Transverse colon (tissue), 4 donors: ENCODE data around the gene RABGAP1L. TPM values are rescaled to one million over a fixed set of nuclear protein-coding genes. Genes with fewer than 3 reads are reported as not detected.

Source experiments
- DNase-seq: peaks from one replicate; pipeline ENCODE4 v3.0.0-alpha.2; 2019
- H3K27ac ChIP-seq, 4 donors: fragments of 200-600 bp; sonication (generic); 2 replicates each; pipeline ENCODE4 v1.5.1; 2016 to 2018; ENCODE audit warnings: inconsistent platforms in 4 of 4
- H3K27me3 ChIP-seq: fragments of 200-600 bp; sonication (generic); 2 replicates; pipeline ENCODE4 v1.5.1; 2017; ENCODE audit warnings: inconsistent platforms
- H3K36me3 ChIP-seq, 4 donors: fragments of 200-600 bp; sonication (generic); 2 replicates each; pipeline ENCODE4 v1.5.1; 2017 to 2019; ENCODE audit warnings: inconsistent platforms in 4 of 4
- H3K4me1 ChIP-seq, 4 donors: fragments of 200-600 bp; sonication (generic); 2 replicates each; pipeline ENCODE4 v1.5.1; 2017 to 2020; ENCODE audit warnings: inconsistent platforms in 4 of 4
- H3K4me3 ChIP-seq, 4 donors: fragments of 200-600 bp; sonication (generic); 1 replicate in 1 of 4; 2 replicates in 3 of 4; pipeline versions ENCODE4 v1.5.1 to v1.6.1; 2017 to 2019; ENCODE audit warnings: inconsistent platforms in 4 of 4
- H3K9me3 ChIP-seq, 2 donors: fragments of 200-600 bp; sonication (generic); 2 replicates each; pipeline ENCODE4 v1.5.1; 2017 to 2019; ENCODE audit warnings: inconsistent platforms in 2 of 2
- EP300 ChIP-seq: sonication (generic); formaldehyde crosslinking; IDR thresholded peaks from one replicate; pipeline ENCODE4 v1.6.1; 2017; ENCODE audit warnings: antibody characterized with exemption, low read depth
- POLR2A ChIP-seq: fragments of 450-650 bp; IDR thresholded peaks from one replicate; pipeline ENCODE4 v1.6.1; 2016; ENCODE audit warnings: antibody characterized with exemption, mild to moderate bottlenecking, moderate library complexity
- POLR2AphosphoS5 ChIP-seq, 3 donors: sonication (generic); formaldehyde crosslinking; IDR thresholded peaks; one replicate each; pipeline ENCODE4 v1.6.1; 2016; ENCODE audit warnings: antibody characterized with exemption in 3 of 3
- WGBS, 2 donors: methylation state at CpG; one replicate each; pipeline ENCODE4 v1.1.5; 2018; ENCODE audit warnings: low coverage in 1 of 2; 5-methylcytosine and 5-hydroxymethylcytosine counted together
- in situ Hi-C, 4 donors: fragments of 200-750 bp; cut with MboI; loops; one replicate each; pipeline versions ENCODE4 v1.15.0 to v1.15.1; 2017; ENCODE audit warnings: low sequenced_read_pairs in 3 of 4, low pct_ligation_motif_present in 1 of 4, low pct_unique_long_range_greater_than_20kb in 1 of 4
- intact Hi-C: fragments of 100-400 bp; cut with DNase I; formaldehyde crosslinking; loops from one replicate; pipeline ENCODE4 v1.15.1; 2023; ENCODE audit warnings: low total_unique reads
- total RNA-seq, 4 donors: library from RNA; depleted of rRNA; stranded (reverse); fragments of >200 nt; gene quantifications; one replicate each; pipeline ENCODE4 v1.1.0, GENCODE V29; 2016
- TF ChIP-seq, protein P1 (sequence below), 5 experiments: fragments of 200-600 bp in 3 of 5; fragments of 450-650 bp in 2 of 5; sonication (generic) in 3 of 5; IDR thresholded peaks; 1 replicate in 2 of 5; 2 replicates in 3 of 5; pipeline ENCODE4 v1.5.1; 2016 to 2017; ENCODE audit warnings: antibody characterized with exemption in 5 of 5, inconsistent platforms in 3 of 5, mild to moderate bottlenecking in 2 of 5, moderate library complexity in 1 of 5

The RABGAP1L gene
- total RNA-seq, 4 donors from 2014 or later, result 68.9 to 127 (median 99.9) TPM

DNA sequence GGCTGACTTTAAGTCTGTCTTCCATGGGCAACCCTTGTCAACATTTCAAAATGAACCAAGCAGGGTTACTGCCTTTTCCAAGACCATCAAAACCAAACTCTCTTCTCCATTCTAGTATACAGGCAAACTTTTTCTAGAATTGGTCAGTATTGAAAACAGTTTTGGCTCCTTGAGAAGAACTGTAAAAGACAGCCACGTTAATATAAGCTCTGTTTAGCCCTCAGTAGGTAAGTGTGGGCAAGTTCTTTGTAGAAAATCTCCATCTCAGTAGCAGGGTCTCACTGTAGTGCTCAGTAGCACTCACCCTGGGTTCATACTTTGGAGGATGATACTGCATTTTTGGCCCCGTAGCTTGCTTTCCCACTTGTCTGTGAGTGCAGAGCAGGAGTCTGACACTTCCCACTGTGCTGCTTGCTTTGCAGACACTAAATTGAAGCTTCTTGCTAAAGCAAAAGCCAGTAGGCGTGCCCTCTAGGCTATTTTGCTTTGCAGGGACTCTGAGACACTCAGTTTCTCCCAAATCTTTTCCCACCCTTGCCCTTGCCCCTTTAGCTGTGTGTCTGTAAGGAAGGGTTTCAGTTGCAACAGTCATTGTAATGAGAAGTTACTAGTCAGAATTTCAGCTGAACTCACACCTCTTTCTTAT is 806.2 kb downstream of the RABGAP1L start:
- 24 to 29% methylated on average over 3 of the region's 3 CpGs for WGBS, 2 donors
- Histone ChIP-seq H3K27ac (peak overlapping the region; percentile 79 to 85 (median 81)), H3K27me3 (no peaks in the 10 kb centered on the region), H3K9me3 (no peaks in the 10 kb centered on the region), H3K4me3 (peak overlapping the region in 1 of 4 donors; percentile 22), H3K4me1 (peaks cover 40 to 65% (median 47%) of the 10 kb centered on the region in 4 donors), H3K36me3 (no peaks in the 10 kb centered on the region)
- peak in 2 of 3 donors; percentile 13 to 51 for TF ChIP-seq POLR2AphosphoS5 (IDR thresholded peaks at IDR 0.05)
- peak; percentile 44 for TF ChIP-seq POLR2A
- no peak for TF ChIP-seq EP300
- TF ChIP-seq, protein P1, sequence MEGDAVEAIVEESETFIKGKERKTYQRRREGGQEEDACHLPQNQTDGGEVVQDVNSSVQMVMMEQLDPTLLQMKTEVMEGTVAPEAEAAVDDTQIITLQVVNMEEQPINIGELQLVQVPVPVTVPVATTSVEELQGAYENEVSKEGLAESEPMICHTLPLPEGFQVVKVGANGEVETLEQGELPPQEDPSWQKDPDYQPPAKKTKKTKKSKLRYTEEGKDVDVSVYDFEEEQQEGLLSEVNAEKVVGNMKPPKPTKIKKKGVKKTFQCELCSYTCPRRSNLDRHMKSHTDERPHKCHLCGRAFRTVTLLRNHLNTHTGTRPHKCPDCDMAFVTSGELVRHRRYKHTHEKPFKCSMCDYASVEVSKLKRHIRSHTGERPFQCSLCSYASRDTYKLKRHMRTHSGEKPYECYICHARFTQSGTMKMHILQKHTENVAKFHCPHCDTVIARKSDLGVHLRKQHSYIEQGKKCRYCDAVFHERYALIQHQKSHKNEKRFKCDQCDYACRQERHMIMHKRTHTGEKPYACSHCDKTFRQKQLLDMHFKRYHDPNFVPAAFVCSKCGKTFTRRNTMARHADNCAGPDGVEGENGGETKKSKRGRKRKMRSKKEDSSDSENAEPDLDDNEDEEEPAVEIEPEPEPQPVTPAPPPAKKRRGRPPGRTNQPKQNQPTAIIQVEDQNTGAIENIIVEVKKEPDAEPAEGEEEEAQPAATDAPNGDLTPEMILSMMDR (IDR thresholded peaks at IDR 0.05), result no peak
- DNase-seq, result peak; percentile 48
- in situ Hi-C loops, result no loop called here
- intact Hi-C loops, result no loop called here

DNA sequence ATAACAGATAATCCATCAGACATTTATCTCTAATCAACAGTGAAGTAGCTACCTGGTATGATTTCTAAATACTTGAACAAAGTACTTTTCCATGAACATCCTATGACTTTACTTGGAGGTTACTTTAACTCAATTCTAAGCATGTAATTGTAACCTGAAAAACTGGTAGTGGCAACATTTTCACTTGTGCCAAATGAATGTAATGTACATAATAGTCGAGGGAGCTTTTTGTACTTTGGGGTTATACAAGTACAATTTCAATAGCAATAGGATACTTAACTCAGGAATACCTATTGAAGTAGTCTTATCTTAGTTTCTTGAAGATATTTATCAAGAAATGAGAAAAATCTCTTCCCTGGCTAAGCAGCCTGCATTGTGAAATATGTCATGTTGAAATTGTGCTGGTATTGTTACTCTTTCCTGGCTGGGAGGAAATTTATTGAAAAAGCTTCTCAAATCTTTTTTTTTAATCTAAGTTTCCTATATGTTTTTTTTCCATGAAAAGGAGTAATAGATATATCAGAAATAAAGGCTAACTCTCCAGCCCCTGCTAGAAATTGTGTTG is 806.8 kb downstream of the RABGAP1L start:
- Histone ChIP-seq H3K4me3 (peak overlapping the region in 1 of 4 donors; percentile 22), H3K4me1 (peaks cover 40 to 65% (median 47%) of the 10 kb centered on the region in 4 donors), H3K36me3 (no peaks in the 10 kb centered on the region), H3K27me3 (no peaks in the 10 kb centered on the region), H3K9me3 (no peaks in the 10 kb centered on the region), H3K27ac (peak overlapping the region; percentile 79 to 85 (median 81))
- 33 to 42% methylated on average over 1 of the region's 1 CpG for WGBS, 2 donors
- in situ Hi-C loops, result no loop called here
- intact Hi-C loops, result no loop called here
- TF ChIP-seq EP300, result no peak
- TF ChIP-seq POLR2AphosphoS5 (IDR thresholded peaks at IDR 0.05), result no peak
- TF ChIP-seq, protein P1 (IDR thresholded peaks at IDR 0.05), result no peak
- TF ChIP-seq POLR2A, result no peak
- no peak for DNase-seq

DNA sequence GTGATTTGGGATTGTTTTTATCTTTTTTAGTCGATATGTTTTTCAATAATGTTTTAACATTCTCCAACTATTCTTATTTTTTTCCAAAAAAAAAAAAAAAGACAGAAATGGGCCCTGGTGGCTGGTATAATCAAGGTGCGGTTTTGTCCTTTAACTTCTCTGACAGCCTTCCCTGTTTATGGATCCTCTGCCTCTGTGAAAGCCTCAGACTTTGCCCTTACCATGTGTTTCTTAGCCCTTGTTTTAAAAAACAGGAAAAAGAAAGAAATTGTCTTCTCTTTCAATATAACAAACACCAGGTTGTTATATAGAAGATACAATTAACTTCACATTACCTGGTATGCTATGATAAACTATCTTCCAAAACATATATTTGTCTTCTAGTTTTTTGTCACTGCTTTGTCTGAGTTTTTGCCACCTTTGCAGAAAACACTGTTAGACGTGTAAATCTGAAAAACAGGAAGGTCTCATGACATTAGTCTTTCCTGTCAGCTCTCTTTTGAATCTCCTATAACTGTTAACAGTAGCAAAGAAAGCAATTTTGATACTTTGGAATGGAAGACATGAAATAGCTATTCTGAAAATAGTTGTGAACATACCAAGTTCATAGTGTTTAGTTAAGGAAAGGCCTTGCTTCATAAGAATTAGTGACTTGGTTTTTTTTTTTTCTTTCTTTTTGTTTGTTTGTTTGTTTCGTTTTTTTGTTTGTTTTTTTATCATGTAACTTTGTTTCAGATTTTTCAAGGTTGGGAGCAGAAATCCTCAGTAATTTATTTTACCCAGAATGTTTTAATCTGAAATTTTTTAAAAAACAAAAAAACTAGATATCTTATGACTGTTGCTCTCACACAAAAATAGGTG is 808.8 kb downstream of the RABGAP1L start:
- in situ Hi-C loops (no loop called here), intact Hi-C loops (no loop called here)
- Histone ChIP-seq H3K27ac (peak overlapping the region; percentile 79 to 85 (median 81)), H3K9me3 (no peaks in the 10 kb centered on the region), H3K27me3 (no peaks in the 10 kb centered on the region), H3K4me3 (no peak overlapping the region), H3K36me3 (peaks cover 0 to 4% (median 0%) of the 10 kb centered on the region in 4 donors), H3K4me1 (peaks cover 40 to 69% (median 47%) of the 10 kb centered on the region in 4 donors)
- 35 to 38% methylated on average over 4 of the region's 4 CpGs for WGBS, 2 donors
- TF ChIP-seq, protein P1 (IDR thresholded peaks at IDR 0.05), result peak in 1 of 5 experiments; percentile 17
- TF ChIP-seq EP300, result no peak
- TF ChIP-seq POLR2AphosphoS5 (IDR thresholded peaks at IDR 0.05), result no peak
- no peak for TF ChIP-seq POLR2A
- no peak for DNase-seq

DNA sequence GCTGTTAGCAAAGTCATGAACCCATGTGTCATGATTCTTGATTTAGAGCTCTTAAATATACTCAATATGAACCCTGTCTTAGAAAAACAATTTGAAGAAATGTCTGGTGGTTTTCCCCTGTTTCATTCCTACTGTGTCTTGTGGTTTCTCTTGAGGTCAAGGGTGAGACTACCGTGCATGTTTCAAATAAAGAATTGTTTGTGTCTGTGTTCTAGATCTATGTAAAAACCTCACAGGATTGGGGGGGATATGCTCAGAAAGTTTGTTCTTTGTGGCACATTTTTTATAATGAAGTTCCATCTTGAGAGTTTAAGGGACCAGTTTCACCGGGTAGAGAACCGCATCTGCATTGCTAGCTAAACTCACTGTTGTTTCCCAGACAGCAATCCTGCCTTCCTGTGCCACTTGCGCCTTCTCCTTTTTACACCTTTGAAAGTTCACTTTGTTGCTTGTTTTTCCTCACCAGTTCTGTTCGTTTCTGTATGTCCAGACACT is 809.5 kb downstream of the RABGAP1L start:
- peaks cover 32 to 62% (median 41%) of the 10 kb centered on the region in 4 donors for H3K4me1 ChIP-seq

More for the DNA sequence above, 809.5 kb downstream of the RABGAP1L start:
- Histone ChIP-seq H3K36me3 (peaks cover 0 to 4% (median 0%) of the 10 kb centered on the region in 4 donors), H3K27me3 (no peaks in the 10 kb centered on the region), H3K4me3 (no peak overlapping the region), H3K27ac (peak overlapping the region; percentile 79 to 85 (median 81)), H3K9me3 (no peaks in the 10 kb centered on the region)
- 33 to 59% methylated on average over 2 to 5 of the region's 5 CpGs for WGBS, 2 donors
- in situ Hi-C loops (no loop called here), intact Hi-C loops (no loop called here)
- no peak for TF ChIP-seq POLR2AphosphoS5 (IDR thresholded peaks at IDR 0.05)
- no peak for TF ChIP-seq EP300
- TF ChIP-seq POLR2A, result no peak
- TF ChIP-seq, protein P1 (IDR thresholded peaks at IDR 0.05), result no peak
- no peak for DNase-seq
